SK-N-SH (cell line): ENCODE data around the gene PGF. TPM values are rescaled to one million over a fixed set of nuclear protein-coding genes. Genes with fewer than 3 reads are reported as not detected.

Experiments
- CTCF ChIA-PET: fragments of 300-600, 350-600 bp; formaldehyde crosslinking; extraction: SDS; loops from one replicate; lab custom pipeline; 2021; lab: Yijun Ruan, JAX
- POLR2A ChIA-PET: fragments of 350-600 bp; sonication (Branson Sonifier 250); formaldehyde crosslinking; extraction: SDS; loops from one replicate; lab custom pipeline; 2020; ENCODE audit warnings: antibody characterized with exemption, inconsistent platforms; lab: Yijun Ruan, JAX
- DNase-seq: peaks from one replicate; pipeline ENCODE4 v3.0.0; 2012
- H2AFZ ChIP-seq: fragments of 200-600 bp; sonication (generic); 2 replicates; pipeline ENCODE4 v1.8.1; 2016; ENCODE audit warnings: antibody characterized with exemption, mild to moderate bottlenecking, low read depth
- H3F3A ChIP-seq: fragments of 200-600 bp; sonication (generic); replicated peaks from 2 replicates; pipeline ENCODE3; 2016; ENCODE audit warnings: antibody characterized with exemption, mild to moderate bottlenecking; ENCODE audit not compliant: insufficient read depth
- H3K27ac ChIP-seq, 2 experiments: fragments of 200-500 bp in 1 of 2; fragments of 200-600 bp in 1 of 2; sonication (Bioruptor generic) in 1 of 2; sonication (generic), shearing (Covaris generic) in 1 of 2; 2 replicates each; pipeline versions ENCODE4 v1.5.1 to v1.6.1; 2014 to 2016; ENCODE audit warnings: low read depth in 2 of 2, inconsistent platforms in 1 of 2, low read length in 1 of 2, mild to moderate bottlenecking in 1 of 2, mixed read lengths in 1 of 2
- H3K27me3 ChIP-seq: fragments of 200-600 bp; sonication (generic), shearing (Covaris generic); 2 replicates; pipeline ENCODE4 v1.6.1; 2016; ENCODE audit warnings: mixed run types; ENCODE audit not compliant: insufficient read depth
- H3K36me3 ChIP-seq, 2 experiments: fragments of 200-500 bp in 1 of 2; fragments of 200-600 bp in 1 of 2; sonication (Bioruptor generic) in 1 of 2; sonication (generic) in 1 of 2; replicated peaks in 1 of 2; 2 replicates each; pipeline versions ENCODE3 to v1.5.1; 2014 to 2016; ENCODE audit warnings: low read length in 1 of 2, mild to moderate bottlenecking in 1 of 2; ENCODE audit not compliant: insufficient read depth in 2 of 2, control insufficient read depth in 1 of 2
- H3K4me1 ChIP-seq, 2 experiments: fragments of 200-500 bp in 1 of 2; fragments of 200-600 bp in 1 of 2; sonication (Bioruptor generic) in 1 of 2; sonication (generic), shearing (Covaris generic) in 1 of 2; 2 replicates each; pipeline versions ENCODE4 v1.5.1 to v1.6.1; 2014 to 2016; ENCODE audit warnings: low read depth in 1 of 2, low read length in 1 of 2, mixed run types in 1 of 2; ENCODE audit not compliant: insufficient read depth in 2 of 2, control insufficient read depth in 1 of 2
- H3K4me2 ChIP-seq: fragments of 200-600 bp; sonication (generic), shearing (Covaris generic); 2 replicates; pipeline ENCODE4 v1.6.1; 2017; ENCODE audit warnings: mixed run types
- H3K4me3 ChIP-seq, 2 experiments: fragments of 200-500 bp in 1 of 2; fragments of 200-600 bp in 1 of 2; sonication (Bioruptor generic) in 1 of 2; sonication (generic), shearing (Covaris generic) in 1 of 2; 2 replicates each; pipeline versions ENCODE4 v1.5.1 to v1.8.1; 2014 to 2016; ENCODE audit warnings: low read depth in 2 of 2, inconsistent platforms in 1 of 2, low read length in 1 of 2, mild to moderate bottlenecking in 1 of 2, mixed read lengths in 1 of 2, moderate library complexity in 1 of 2
- H3K79me2 ChIP-seq: fragments of 200-600 bp; sonication (generic); 2 replicates; pipeline ENCODE4 v1.8.1; 2017; ENCODE audit warnings: mild to moderate bottlenecking; ENCODE audit not compliant: insufficient read depth
- H3K9ac ChIP-seq: fragments of 200-600 bp; sonication (generic); 2 replicates; pipeline ENCODE4 v1.6.1; 2017; ENCODE audit warnings: mixed run types
- H3K9me2 ChIP-seq: fragments of 200-600 bp; sonication (generic); 2 replicates; pipeline ENCODE4 v1.6.1; 2017; ENCODE audit warnings: mixed run types
- H3K9me3 ChIP-seq: fragments of 200-600 bp; sonication (generic); 2 replicates; pipeline ENCODE4 v1.6.1; 2017; ENCODE audit warnings: mixed run types, mild to moderate bottlenecking, moderate library complexity
- H4K20me1 ChIP-seq: fragments of 200-600 bp; sonication (generic); 2 replicates; pipeline ENCODE4 v1.6.1; 2017; ENCODE audit warnings: mild to moderate bottlenecking, mixed run types; ENCODE audit not compliant: insufficient read depth
- CHD2 ChIP-seq: fragments of 150-350 bp; IDR thresholded peaks from 2 replicates; pipeline ENCODE4 v1.6.1; 2018; ENCODE audit warnings: low read length; ENCODE audit not compliant: partially characterized antibody
- EP300 ChIP-seq, 2 experiments: IDR thresholded peaks; 2 replicates each; pipeline versions ENCODE4 v1.4.0 to v1.6.1; 2012; ENCODE audit warnings: borderline replicate concordance in 1 of 2, low read depth in 1 of 2, low read length in 1 of 2
- EZH2phosphoT487 ChIP-seq: fragments of 200-600 bp; sonication (generic); IDR thresholded peaks from 2 replicates; pipeline ENCODE4 v1.6.1; 2017; ENCODE audit warnings: low read depth, mixed run types, mild to moderate bottlenecking, antibody characterized with exemption, moderate library complexity, borderline replicate concordance
- MXI1 ChIP-seq: IDR thresholded peaks from 2 replicates; pipeline ENCODE4 v1.6.1; 2012; ENCODE audit warnings: mild to moderate bottlenecking, low read depth, low read length, improper control_type of control experiment
- POLR2AphosphoS5 ChIP-seq: IDR thresholded peaks from 2 replicates; pipeline ENCODE4 v1.6.1; 2012; ENCODE audit warnings: low read depth, low read length
- RAD21 ChIP-seq: IDR thresholded peaks from 2 replicates; pipeline ENCODE4 v1.6.1; 2012; ENCODE audit warnings: mild to moderate bottlenecking, low read length
- RCOR1 ChIP-seq: fragments of 150-350 bp; IDR thresholded peaks from 2 replicates; pipeline ENCODE4 v1.6.1; 2017; ENCODE audit warnings: antibody characterized with exemption, low read length
- SMC3 ChIP-seq: IDR thresholded peaks from 2 replicates; pipeline ENCODE4 v1.6.1; 2012; ENCODE audit warnings: low read depth, low read length, improper control_type of control experiment
- TAF1 ChIP-seq: IDR thresholded peaks from 2 replicates; pipeline ENCODE4 v1.6.1; 2012; ENCODE audit warnings: low read depth, mild to moderate bottlenecking, low read length, moderate library complexity, borderline replicate concordance
- TCF12 ChIP-seq: IDR thresholded peaks from 2 replicates; pipeline ENCODE4 v1.4.0; 2012
- WGBS: methylation state at CpG from one replicate; pipeline ENCODE4 v1.1.6; 2017; ENCODE audit warnings: low lambda C conversion rate; 5-methylcytosine and 5-hydroxymethylcytosine counted together
- polyA plus RNA-seq, 3 experiments: library from polyadenylated mRNA; depleted of rRNA; stranded (reverse); fragments of >200 nt; gene quantifications; 2 replicates each; pipeline ENCODE4 v1.2.3, GENCODE V29; 2012
- TF ChIP-seq, protein P1 (sequence below): IDR thresholded peaks from 2 replicates; pipeline ENCODE4 v1.4.0; 2012; ENCODE audit warnings: low read depth, borderline replicate concordance
- TF ChIP-seq, protein P2 (sequence below): IDR thresholded peaks from 2 replicates; pipeline ENCODE4 v1.4.0; 2012; ENCODE audit warnings: low read depth, borderline replicate concordance
- TF ChIP-seq, protein P3 (sequence below): fragments of 150-350 bp; IDR thresholded peaks from 2 replicates; pipeline ENCODE4 v1.6.1; 2016; ENCODE audit warnings: mild to moderate bottlenecking, low read depth, low read length
- TF ChIP-seq, protein P4 (sequence below): IDR thresholded peaks from 2 replicates; pipeline ENCODE4 v1.6.1; 2012; ENCODE audit warnings: mild to moderate bottlenecking, low read depth, low read length, moderate library complexity

The PGF gene
- polyA plus RNA-seq, 1 of the 3 experiments (the other 2 are of a cell fraction): 4.4 TPM

DNA sequence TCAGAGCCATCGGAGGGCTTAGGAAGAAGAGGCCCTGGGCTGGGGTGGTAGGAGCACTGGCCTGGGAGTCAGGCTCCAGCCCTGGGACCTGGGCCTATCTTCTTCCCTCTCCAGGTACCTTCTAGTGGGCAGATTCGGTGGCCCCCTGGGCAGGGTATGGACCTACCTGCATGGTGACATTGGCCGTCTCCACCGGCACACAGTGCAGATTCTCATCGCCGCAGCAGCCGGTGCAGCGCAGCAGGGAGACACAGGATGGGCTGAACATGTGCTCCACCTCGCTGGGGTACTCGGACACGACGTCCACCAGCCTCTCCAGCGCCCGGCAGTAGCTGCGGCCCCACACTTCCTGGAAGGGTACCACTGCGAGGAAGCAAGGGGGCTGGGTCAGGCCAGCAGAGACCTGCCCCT, 6.2 kb downstream of the PGF start (continued):
- TF ChIP-seq EP300 (IDR thresholded peaks at IDR 0.05; ENCODE audit: borderline replicate concordance in 1 of 2, low read depth in 1 of 2, low read length in 1 of 2): no peak
- TF ChIP-seq CHD2: no peak
- TF ChIP-seq RAD21: no peak
- no peak for TF ChIP-seq RCOR1
- TF ChIP-seq MXI1: no peak
- TF ChIP-seq, all 33 proteins: peak for 0

DNA sequence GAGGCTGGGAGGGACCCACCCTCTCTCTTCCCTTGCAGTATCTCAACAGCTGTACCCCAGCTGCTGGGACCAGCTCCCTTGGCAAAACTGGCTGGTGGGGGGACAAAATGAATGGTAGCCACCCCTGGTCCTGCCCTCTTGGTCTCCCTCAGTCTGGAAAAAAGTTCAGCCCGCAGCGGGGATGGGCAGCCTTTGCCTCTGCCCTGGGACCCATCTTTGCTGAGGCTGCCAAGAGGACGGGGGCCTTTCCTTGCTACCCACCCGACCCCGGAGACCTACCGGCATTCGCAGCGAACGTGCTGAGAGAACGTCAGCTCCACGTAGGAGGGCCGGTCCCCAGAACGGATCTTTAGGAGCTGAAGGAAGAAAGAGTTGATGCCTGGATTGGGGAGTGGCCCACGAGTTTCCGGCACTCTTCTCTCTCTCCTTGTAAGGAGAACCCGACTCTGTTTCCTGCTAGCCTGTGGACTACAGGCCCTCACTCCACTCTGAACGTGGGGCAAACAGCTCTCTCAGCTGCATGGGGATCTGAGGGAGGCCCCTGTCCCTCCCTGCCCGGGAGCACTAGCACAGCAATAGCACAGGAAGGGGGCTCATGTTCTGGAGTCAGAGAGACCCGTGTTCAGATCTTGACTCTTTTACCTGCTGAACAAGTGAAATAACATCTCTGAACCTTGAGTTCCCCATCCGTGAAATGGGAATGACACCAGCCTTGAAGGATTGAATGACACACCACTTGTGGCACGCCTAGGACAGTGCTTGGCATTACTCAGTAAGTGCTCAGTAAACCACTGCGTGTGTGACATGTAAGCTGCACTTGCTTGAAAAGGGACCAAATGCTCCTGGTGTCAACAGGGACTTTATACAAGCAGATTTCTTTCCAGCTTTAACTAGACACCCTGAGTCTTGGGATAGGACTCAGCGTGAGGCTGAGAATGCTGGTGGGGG, 6.9 kb downstream of the PGF start:
- no peaks in the 10 kb centered on the region for H3K9me3 ChIP-seq
- POLR2A ChIA-PET: no interaction called here
- WGBS: 81% methylated on average over 19 of the region's 23 CpGs
- H3K4me1 ChIP-seq: peaks cover 0 to 20% of the 10 kb centered on the region in 2 experiments; a peak in 1 of 4 replicates
- no peak overlapping the region for H2AFZ ChIP-seq
- no peaks in the 10 kb centered on the region for H3K27me3 ChIP-seq
- H3K9ac ChIP-seq: no peak overlapping the region
- no peaks in the 10 kb centered on the region for H3K36me3 ChIP-seq
- H3K9me2 ChIP-seq: no peaks in the 10 kb centered on the region
- H3K4me2 ChIP-seq: no peak overlapping the region
- H3K79me2 ChIP-seq: no peaks in the 10 kb centered on the region
- CTCF ChIA-PET: interaction anchor here (0.9 to 18.5 kb wide), 11 partner anchors 9 to 140 kb away, joined by 3 to 290 read pairs (median 5); partner anchors contain the start of gene EIF2B2
- no peaks in the 10 kb centered on the region for H4K20me1 ChIP-seq
- DNase-seq: no peak
- H3K4me3 ChIP-seq: no peak overlapping the region
- no peak overlapping the region for H3K27ac ChIP-seq
- H3F3A ChIP-seq: peaks cover 8% of the 10 kb centered on the region
- TF ChIP-seq SMC3 (no peak), TCF12 (no peak), TAF1 (no peak), MXI1 (no peak), EZH2phosphoT487 (no peak), RAD21 (no peak), POLR2AphosphoS5 (no peak)
- TF ChIP-seq, protein P1, sequence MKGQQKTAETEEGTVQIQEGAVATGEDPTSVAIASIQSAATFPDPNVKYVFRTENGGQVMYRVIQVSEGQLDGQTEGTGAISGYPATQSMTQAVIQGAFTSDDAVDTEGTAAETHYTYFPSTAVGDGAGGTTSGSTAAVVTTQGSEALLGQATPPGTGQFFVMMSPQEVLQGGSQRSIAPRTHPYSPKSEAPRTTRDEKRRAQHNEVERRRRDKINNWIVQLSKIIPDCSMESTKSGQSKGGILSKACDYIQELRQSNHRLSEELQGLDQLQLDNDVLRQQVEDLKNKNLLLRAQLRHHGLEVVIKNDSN: no peak
- TF ChIP-seq, protein P2, sequence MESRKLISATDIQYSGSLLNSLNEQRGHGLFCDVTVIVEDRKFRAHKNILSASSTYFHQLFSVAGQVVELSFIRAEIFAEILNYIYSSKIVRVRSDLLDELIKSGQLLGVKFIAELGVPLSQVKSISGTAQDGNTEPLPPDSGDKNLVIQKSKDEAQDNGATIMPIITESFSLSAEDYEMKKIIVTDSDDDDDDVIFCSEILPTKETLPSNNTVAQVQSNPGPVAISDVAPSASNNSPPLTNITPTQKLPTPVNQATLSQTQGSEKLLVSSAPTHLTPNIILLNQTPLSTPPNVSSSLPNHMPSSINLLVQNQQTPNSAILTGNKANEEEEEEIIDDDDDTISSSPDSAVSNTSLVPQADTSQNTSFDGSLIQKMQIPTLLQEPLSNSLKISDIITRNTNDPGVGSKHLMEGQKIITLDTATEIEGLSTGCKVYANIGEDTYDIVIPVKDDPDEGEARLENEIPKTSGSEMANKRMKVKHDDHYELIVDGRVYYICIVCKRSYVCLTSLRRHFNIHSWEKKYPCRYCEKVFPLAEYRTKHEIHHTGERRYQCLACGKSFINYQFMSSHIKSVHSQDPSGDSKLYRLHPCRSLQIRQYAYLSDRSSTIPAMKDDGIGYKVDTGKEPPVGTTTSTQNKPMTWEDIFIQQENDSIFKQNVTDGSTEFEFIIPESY: no peak
- TF ChIP-seq, protein P3, sequence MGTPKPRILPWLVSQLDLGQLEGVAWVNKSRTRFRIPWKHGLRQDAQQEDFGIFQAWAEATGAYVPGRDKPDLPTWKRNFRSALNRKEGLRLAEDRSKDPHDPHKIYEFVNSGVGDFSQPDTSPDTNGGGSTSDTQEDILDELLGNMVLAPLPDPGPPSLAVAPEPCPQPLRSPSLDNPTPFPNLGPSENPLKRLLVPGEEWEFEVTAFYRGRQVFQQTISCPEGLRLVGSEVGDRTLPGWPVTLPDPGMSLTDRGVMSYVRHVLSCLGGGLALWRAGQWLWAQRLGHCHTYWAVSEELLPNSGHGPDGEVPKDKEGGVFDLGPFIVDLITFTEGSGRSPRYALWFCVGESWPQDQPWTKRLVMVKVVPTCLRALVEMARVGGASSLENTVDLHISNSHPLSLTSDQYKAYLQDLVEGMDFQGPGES: no peak
- TF ChIP-seq, protein P4, sequence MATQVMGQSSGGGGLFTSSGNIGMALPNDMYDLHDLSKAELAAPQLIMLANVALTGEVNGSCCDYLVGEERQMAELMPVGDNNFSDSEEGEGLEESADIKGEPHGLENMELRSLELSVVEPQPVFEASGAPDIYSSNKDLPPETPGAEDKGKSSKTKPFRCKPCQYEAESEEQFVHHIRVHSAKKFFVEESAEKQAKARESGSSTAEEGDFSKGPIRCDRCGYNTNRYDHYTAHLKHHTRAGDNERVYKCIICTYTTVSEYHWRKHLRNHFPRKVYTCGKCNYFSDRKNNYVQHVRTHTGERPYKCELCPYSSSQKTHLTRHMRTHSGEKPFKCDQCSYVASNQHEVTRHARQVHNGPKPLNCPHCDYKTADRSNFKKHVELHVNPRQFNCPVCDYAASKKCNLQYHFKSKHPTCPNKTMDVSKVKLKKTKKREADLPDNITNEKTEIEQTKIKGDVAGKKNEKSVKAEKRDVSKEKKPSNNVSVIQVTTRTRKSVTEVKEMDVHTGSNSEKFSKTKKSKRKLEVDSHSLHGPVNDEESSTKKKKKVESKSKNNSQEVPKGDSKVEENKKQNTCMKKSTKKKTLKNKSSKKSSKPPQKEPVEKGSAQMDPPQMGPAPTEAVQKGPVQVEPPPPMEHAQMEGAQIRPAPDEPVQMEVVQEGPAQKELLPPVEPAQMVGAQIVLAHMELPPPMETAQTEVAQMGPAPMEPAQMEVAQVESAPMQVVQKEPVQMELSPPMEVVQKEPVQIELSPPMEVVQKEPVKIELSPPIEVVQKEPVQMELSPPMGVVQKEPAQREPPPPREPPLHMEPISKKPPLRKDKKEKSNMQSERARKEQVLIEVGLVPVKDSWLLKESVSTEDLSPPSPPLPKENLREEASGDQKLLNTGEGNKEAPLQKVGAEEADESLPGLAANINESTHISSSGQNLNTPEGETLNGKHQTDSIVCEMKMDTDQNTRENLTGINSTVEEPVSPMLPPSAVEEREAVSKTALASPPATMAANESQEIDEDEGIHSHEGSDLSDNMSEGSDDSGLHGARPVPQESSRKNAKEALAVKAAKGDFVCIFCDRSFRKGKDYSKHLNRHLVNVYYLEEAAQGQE: no peak
